ENCODE measurements around the gene COLEC11. TPM values are rescaled to one million over a fixed set of nuclear protein-coding genes. Genes with fewer than 3 reads are reported as not detected.
A peak's percentile ranks its signal among the peaks of the same experiment; 100 is the strongest.
"Not testable (repeated sequence)": the region's sequence is repeated elsewhere in the genome, so short reads cannot be mapped to it uniquely, and the experiment has no call there.

COLEC11 gene
- total and polyA plus RNA-seq, 8 donors = 2.0 to 9.9 (median 3.3) TPM; not detected in 3

GRCh38 chr2:3611589-3611988 is 16.7 kb downstream of the COLEC11 start:
- no peak for TF ChIP-seq EP300 (IDR thresholded peaks at IDR 0.05)
- TF ChIP-seq CTCF (IDR thresholded peaks at IDR 0.05) = no peak
- no peak for TF ChIP-seq POLR2A (IDR thresholded peaks at IDR 0.05)
- TF ChIP-seq POLR2AphosphoS5 (IDR thresholded peaks at IDR 0.05) = no peak
- intact Hi-C loops (cut with DNase I; ENCODE audit: low total_unique reads) = no loop called here
- peak in 1 of 2 donors; percentile 15 for DNase-seq
- Histone ChIP-seq H3K9me3 (peaks cover 0 to 17% (median 0%) of the 10 kb centered on the region in 4 donors), H3K4me1 (no peaks in the 10 kb centered on the region), H3K27me3 (peaks cover 0 to 3% (median 0%) of the 10 kb centered on the region in 3 donors), H3K36me3 (no peaks in the 10 kb centered on the region), H3K27ac (no peak overlapping the region), H3K4me3 (no peak overlapping the region)
- 60 to 70% (median 68%) methylated on average over 11 of the region's 11 CpGs for WGBS, 5 donors

- no peaks in the 10 kb centered on the region for H3K36me3 ChIP-seq
- no peak overlapping the region for H3K27ac ChIP-seq
- intact Hi-C loops (cut with DNase I; ENCODE audit: low total_unique reads) = no loop called here
- H3K27me3 ChIP-seq = peaks cover 0 to 3% (median 0%) of the 10 kb centered on the region in 3 donors
- peak in 1 of 2 donors; percentile 9 for DNase-seq
- H3K4me3 ChIP-seq = no peak overlapping the region
- peaks cover 0 to 17% (median 0%) of the 10 kb centered on the region in 4 donors for H3K9me3 ChIP-seq
- H3K4me1 ChIP-seq = no peaks in the 10 kb centered on the region
- no peak for TF ChIP-seq POLR2AphosphoS5 (IDR thresholded peaks at IDR 0.05)
- no peak for TF ChIP-seq CTCF (IDR thresholded peaks at IDR 0.05)
- TF ChIP-seq POLR2A (IDR thresholded peaks at IDR 0.05) = no peak
- no peak for TF ChIP-seq EP300 (IDR thresholded peaks at IDR 0.05)
- 85 to 93% (median 88%) methylated on average over 27 to 29 of the region's 29 CpGs for WGBS, 5 donors
These were observed 18.0 kb downstream of the COLEC11 start for GRCh38 chr2:3612639-3613523.

GRCh38 chr2:3613524-3613905 is 18.6 kb downstream of the COLEC11 start:
- H3K4me3 ChIP-seq = no peak overlapping the region
- no peak overlapping the region for H3K27ac ChIP-seq
- no peaks in the 10 kb centered on the region for H3K4me1 ChIP-seq
- no peaks in the 10 kb centered on the region for H3K36me3 ChIP-seq
- H3K27me3 ChIP-seq = peaks cover 0 to 3% (median 0%) of the 10 kb centered on the region in 3 donors
- peak in 1 of 2 donors; percentile 14 for DNase-seq
- H3K9me3 ChIP-seq = peaks cover 0 to 17% (median 0%) of the 10 kb centered on the region in 4 donors
- 93 to 97% (median 94%) methylated on average over 12 of the region's 12 CpGs for WGBS, 5 donors
- intact Hi-C loops (cut with DNase I; ENCODE audit: low total_unique reads) = no loop called here
- no peak for TF ChIP-seq POLR2A (IDR thresholded peaks at IDR 0.05)
- no peak for TF ChIP-seq EP300 (IDR thresholded peaks at IDR 0.05)
- no peak for TF ChIP-seq POLR2AphosphoS5 (IDR thresholded peaks at IDR 0.05)
- TF ChIP-seq CTCF (IDR thresholded peaks at IDR 0.05) = no peak

- H3K27me3 ChIP-seq; intact Hi-C loops (cut with DNase I; ENCODE audit: low total_unique reads); H3K4me3 ChIP-seq; H3K4me1 ChIP-seq; H3K36me3 ChIP-seq; DNase-seq; H3K27ac ChIP-seq: not testable (repeated sequence)
- 59 to 84% (median 82%) methylated on average over 2 of the region's 2 CpGs for WGBS, 5 donors
- H3K9me3 ChIP-seq = peaks cover 0 to 17% (median 0%) of the 10 kb centered on the region in 4 donors
These were observed 19.8 kb downstream of the COLEC11 start for GRCh38 chr2:3614743-3615142.

- peak in 1 of 2 donors; percentile 15 for DNase-seq
- WGBS, 5 donors = 95 to 98% (median 97%) methylated on average over 13 to 44 of the region's 46 CpGs
- H3K9me3 ChIP-seq = peaks cover 0 to 17% (median 0%) of the 10 kb centered on the region in 4 donors
- H3K27me3 ChIP-seq; H3K4me3 ChIP-seq; H3K27ac ChIP-seq; intact Hi-C loops (cut with DNase I; ENCODE audit: low total_unique reads); H3K36me3 ChIP-seq; H3K4me1 ChIP-seq: not testable (repeated sequence)
These were observed 20.8 kb downstream of the COLEC11 start for GRCh38 chr2:3615541-3616200.

GRCh38 chr2:3616435-3617197 is 21.7 kb downstream of the COLEC11 start:
- H3K4me3 ChIP-seq; H3K27ac ChIP-seq; H3K36me3 ChIP-seq; H3K27me3 ChIP-seq; H3K4me1 ChIP-seq; intact Hi-C loops (cut with DNase I; ENCODE audit: low total_unique reads): not testable (repeated sequence)
- peaks cover 0 to 17% (median 0%) of the 10 kb centered on the region in 4 donors for H3K9me3 ChIP-seq
- peak in 1 of 2 donors; percentile 4 for DNase-seq
- 94 to 98% (median 95%) methylated on average over 21 to 25 of the region's 25 CpGs for WGBS, 5 donors
